HG03108 (cell line): ENCODE results near the gene MIOX.
A peak's percentile ranks its signal among the peaks of the same experiment; 100 is the strongest.

Experiments
- ATAC-seq: cut with Tn5 transposase; IDR thresholded peaks from one replicate; pipeline ENCODE4 v1.9.1; 2021; ENCODE audit warnings: moderate library complexity; ENCODE audit not compliant: unreplicated experiment

MIOX gene

DNA sequence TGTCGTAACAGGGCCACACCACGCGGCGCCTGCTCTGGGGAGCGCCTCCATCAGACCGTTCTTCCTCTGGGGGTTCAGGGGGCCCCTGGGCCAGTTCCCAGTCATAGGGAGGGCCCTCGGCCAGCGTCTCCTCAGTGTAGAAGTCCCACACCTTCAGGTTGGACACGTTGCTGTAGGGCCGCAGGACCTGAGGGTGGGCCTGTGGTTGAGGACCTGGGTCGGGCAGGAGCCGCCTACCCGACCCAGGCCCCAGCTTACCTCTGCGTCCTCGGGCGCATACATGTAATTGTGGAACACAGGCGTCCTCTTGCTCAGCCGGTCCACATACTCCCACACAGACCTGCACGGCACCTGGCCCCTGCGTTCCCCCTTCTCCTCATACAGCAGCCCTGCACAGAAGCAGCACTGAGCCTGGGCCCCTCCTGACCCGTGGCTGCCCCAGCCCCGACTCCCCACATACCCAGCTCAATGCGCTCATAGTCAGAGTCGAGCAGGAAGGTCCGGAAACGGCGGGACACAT is 32.0 kb upstream of the MIOX start:
- no peak for ATAC-seq

DNA sequence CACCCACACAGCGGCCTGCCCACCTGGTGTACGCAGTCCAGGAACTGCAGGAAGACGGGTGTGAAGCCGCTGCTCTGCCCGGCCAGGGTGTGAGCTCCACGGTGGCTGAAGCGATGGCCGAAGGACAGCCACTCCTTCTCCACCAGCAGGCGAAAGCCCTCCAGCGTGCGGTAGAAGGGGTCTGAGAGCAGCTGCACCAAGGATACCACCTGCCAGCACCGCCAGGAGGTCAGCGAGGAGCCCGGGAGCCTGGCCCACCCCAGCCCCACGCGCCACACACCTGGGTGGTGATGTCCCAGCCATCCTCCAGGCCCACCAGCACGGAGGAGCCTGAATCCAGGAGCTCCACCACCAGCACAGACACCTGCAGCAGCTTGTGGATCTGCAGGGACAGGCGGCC is 31.5 kb upstream of the MIOX start:
- ATAC-seq: no peak

DNA sequence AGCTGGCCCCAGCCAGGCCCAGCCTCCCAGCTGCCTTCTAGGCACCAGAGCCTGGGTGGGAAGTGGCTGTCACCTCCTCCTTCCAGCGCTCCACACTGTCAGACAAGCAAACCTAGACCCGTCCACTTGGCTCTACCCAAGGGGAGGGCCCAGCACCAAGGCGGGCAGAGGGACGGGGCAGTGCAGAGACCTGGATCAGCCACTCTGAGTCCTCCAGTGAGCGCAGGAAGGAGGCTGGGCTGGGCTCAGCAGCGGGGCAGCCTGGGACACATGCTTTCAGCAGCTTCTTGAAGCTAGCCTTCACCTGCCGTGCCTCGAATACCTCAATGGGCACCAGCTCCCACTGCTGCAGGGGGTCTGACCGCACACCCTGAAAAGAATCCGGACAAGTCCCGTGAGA is 30.6 kb upstream of the MIOX start:
- no peak for ATAC-seq

DNA sequence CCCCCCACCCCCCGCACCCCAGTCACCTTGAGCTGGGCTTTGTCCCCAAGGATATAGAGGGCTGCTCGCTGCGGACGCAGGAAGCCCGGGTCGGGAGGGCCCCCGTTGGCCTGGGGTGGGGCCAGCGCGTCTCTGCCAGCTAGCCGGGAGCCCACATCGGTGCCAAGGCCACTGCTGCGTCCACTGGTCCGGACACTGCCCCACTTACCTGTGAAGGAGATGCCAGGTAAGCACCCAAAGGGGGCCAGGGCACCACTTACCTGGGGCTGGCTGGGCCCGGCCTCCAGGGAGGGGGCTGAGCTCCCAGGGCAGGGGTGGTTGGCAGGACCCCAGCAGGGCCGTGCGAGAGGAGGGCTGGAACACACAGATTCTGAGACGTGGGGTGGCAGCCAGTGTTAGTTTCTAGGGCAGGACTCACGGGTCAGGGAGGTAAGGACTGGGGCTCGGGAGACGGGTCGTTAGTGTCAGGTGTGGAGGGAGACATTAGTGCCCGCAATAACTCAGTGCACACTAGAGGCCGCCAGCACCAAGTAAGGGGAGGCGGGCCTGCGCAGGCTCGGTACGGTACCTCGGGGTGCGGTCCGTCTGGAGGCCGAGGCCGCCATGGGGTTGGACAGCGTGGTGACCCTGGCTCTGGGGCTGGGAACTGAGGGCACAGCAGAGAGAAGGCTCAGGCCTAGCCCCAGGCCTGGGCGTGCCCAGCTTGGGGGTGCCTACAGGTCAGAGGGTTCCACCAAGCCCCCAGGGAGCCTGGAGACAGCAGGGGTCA is 30.0 kb upstream of the MIOX start:
- ATAC-seq: no peak

DNA sequence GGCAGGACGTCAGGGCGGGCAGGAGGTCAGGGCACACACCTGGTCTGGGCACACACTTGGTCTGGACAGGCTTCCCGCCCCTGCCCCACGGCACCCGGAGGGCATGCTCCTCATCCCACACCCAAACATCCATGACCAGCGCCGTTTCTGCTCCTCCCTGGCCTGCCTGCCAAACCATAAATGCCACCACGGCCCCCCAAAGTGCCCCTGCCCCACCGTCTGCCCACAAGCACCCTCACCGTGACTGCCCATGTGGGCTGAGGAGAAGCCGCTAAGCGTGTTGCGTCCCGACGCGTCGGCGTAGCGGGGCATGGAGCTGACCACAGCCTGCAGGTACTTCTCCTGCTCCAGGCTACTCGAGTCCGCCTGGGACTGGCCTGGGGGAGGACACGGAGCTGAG is 27.6 kb upstream of the MIOX start:
- ATAC-seq: no peak

DNA sequence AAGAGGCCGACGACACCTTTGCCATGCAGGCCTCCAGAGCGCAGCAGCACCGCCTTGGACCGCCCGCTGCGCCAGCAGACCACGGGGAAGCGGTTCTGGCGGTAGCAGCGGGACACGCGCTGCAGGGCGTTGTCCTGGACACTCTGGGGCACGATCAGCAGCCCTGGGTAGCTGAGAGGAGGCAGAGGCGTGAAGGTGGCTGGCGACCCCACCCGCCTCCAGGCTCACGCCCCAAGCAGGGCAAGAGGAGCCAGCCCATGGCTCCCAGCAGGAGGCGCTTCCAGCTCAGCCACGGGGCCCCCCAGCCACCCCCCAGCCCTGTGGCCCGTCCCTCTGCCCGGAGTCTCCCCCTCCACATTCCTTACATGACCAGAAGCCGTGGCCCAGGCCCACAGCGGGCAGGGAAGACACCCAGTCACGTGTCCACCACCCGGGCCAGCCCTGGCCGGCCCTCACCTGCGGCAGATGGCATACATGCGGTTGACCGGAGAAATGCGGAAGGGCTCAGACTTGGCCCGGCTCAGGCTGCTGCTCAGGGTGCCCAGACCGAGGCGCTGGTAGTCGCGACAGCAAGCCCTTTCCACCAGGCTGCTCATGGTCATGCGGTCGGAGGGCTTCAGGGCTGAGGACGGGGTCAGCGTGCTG is 27.0 kb upstream of the MIOX start:
- ATAC-seq: no peak

DNA sequence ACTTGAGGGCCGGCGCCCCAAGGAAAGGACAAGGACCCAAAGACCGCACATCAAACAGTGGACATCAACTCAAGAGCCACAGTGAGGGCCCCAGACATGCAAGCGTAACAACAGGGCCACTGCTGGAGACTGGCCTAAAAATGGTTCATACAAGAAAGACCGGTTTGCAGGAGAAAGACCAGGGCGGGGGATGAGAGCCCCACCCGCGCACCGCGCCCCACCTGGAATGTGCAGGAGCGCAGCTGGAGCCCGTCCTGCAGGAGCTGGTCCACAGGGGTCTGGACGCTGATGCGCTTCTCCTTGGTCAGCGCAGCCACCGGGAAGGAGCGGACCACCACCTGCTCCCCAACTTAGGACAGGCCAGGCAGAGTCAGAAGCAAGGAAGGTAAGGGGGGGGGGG is 25.7 kb upstream of the MIOX start:
- no peak for ATAC-seq

DNA sequence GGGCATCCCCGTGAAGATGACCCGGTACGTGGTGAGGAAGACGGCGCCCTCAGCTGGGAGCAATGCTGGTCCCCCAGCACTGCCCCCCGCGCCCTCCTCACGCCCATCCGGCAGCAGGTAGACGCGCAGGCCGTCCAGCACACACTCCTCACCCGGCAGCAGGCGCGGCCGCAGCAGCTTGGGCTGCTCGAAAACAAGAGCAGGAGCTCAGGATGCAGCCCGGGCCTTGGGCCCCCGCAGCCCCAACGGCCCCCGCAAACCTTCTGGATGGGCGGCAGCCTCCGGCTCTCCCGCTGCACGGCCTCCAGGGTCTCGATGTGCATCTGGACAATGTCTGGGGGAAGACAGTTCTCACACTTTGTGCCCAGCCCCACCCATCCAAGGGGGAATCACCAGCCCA is 25.1 kb upstream of the MIOX start:
- ATAC-seq: no peak

DNA sequence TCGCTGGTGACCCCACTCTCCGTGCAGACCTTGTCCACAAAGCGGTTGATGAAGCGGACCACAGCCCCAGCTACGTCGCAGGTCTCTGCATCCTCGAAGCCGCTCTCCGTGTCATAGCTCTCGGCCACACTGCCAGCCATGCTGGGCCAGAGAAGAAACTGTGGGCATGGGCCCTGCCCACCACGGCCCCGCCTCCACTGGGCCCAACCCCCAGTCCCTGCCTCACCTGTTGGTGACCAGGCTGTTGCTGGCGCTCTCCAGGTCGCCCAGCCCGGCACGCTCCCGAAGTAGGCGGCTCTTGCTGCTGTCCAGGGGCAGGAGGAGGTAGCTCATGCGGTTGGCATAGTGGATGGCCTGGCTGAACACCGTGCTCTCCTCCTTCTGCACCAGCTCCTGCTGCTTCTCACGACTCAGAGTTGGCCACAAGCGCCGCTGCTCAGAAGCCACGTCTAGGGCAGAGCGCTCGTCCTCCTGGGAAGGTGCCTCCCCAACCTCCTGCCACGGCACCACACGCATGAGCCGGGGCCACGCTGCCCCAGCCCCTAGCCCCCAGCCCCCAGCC is 24.6 kb upstream of the MIOX start:
- no peak for ATAC-seq

DNA sequence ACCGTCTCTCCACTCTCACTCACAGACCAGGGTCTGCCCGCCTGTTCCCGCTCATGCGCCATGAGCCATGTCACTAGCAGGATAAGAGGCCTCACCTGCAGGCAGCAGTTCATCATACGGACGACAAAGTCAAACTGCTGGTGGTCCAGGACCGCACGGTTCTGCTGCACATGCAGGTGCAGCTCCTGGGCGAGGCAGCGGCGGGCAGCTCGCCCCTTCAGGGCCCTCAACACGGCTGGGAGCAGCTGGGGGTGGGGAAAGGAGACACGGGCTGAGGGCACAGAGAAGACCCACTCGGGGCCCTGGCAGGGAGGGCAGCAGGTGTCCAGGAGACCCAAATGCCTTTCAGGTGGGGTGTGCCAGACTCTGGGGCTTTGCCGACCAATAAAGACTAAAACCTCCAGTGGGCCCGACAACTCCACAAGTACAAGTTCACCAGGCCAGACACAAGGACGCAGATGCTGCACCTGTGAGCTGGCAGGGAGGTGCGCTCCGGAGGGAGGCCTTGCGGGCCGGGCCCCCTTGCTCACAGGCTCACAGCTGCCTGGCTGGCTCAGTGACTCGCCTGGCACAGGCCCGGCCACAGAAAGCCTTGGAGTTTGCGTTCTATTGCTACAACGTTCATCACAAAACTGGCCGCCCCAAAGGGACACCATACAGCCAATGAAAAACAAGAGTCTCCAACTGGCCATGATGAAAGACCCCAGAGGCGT is 23.3 kb upstream of the MIOX start:
- no peak for ATAC-seq

DNA sequence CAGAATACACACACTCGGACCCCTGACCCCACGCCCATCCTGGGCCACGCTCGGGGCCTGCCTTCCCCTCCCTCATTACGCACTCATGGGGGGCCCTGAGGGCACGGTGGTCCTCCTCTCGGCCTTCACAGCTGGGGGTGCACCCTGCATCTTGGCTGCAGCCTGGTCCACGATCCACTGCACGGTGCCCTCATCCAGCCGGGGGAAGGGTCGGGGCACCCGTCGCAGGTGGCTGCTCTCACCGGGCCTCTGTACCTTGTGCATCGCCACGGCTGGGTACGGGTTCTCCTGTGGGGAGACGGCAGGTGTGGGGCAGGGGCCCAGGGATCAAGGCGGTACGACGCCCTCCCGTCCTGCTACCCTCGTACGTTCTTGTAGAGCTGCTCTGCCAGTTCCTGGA is 22.2 kb upstream of the MIOX start:
- ATAC-seq: no peak

DNA sequence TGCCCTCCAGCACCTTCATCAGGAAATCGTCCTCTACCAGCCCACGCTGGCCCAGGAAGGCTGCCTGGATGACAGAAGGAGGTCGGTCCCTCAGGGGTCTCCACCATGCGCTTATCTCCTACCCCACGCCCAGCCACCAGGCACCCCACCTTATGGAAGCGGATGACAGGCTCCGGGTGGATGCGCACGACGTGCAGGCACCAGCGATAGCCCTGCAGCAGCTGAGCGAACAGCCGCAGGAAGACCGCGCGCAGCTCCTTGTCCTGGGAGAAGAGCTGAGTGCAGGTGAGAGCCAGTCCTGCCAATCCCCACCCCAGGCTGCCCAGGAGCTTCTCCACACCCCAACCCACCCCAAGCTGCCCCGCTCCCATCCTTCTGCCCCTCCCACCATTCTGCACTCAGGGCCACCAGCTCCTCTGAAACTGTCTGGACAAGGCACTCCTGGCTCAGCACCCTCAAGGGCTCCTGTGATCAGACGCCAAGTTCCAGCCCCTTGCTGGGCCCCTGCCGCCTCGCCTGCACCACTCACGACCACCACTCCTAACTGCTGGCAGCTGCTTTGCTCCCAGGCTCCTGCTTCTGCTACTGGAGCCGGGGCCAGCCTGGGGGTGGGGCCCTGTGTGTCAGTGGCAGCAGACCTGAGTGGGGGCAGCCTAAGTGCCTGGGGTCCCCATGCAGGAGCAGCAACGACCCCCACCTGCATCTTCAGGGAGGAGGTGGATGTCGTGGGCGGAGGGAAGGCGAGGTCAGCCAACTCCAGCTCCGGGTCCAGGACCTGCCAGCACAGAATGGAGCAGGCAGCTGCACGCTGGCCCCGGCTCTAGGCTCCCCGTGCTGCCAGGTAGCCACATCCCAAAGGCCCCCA is 21.4 kb upstream of the MIOX start:
- ATAC-seq: no peak

DNA sequence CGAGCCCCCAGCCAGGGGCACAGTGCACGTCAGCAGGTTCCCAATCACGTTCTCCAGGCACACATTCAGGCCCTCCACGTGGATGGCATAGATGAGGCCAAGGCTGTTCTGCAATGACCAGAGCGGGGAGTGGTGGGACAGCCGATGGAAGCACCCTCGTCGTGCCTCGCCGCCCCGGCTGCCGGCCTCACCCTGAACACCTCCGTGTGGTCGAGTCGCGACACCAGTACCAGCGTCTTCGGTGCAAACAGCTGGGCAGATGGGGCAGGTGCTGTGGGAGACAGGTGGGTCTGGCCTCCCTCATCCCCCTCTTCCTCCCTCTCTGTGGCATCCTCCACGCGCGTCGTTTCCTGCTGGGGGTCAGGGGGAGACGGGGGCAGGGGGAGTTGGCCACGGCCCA is 19.3 kb upstream of the MIOX start:
- ATAC-seq: no peak

DNA sequence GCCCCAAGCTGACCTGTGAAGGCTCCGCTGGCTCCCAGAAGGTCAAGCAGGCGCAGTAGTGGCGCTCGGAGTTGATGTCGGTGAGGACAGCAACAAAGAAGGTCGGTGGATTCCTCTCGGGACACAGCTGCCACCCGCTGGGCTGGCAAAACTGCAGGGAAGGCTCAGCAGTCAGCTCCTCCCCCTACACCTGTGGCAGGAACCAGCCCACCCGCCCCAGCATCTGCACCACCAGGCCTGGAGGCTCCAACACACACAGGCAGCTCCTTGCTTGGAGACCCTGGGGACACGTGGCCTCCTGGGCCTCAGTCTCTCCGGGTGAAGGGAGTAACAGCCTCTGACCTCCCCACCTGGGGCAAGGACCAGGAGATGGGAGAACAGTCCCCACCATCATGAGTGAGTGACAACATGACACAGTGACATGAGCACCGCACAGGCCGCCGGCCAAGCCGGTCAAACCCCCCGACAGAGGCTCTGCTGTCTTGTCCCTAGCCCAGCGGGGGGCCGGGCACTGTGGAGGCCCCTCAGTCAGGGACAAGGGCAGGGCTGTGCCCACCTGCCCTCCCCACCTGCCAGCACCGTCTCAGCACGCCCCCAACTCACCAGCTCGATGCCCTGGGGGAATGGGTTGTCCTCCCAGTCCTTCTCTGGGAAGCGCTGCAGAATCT is 18.8 kb upstream of the MIOX start:
- ATAC-seq: no peak

DNA sequence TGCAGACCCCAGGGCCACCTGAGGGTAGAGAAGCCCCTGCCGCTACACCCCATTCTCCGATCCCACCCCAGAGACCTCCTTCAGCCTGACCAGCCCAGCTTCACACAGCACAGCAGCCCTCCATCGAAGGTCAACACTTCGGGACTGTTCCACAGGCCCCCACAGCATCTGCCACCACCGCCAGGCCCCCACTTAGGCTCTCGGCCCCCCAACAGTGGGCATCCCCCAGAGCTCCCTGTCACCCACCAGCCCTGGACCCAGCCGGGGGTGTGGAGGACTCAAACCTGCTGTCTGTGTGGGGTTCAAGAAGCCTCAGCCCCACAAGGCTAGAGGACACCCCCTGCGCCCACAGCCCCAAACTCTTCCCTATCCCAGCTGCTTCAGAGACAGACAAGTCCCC is 18.0 kb upstream of the MIOX start:
- ATAC-seq: no peak

DNA sequence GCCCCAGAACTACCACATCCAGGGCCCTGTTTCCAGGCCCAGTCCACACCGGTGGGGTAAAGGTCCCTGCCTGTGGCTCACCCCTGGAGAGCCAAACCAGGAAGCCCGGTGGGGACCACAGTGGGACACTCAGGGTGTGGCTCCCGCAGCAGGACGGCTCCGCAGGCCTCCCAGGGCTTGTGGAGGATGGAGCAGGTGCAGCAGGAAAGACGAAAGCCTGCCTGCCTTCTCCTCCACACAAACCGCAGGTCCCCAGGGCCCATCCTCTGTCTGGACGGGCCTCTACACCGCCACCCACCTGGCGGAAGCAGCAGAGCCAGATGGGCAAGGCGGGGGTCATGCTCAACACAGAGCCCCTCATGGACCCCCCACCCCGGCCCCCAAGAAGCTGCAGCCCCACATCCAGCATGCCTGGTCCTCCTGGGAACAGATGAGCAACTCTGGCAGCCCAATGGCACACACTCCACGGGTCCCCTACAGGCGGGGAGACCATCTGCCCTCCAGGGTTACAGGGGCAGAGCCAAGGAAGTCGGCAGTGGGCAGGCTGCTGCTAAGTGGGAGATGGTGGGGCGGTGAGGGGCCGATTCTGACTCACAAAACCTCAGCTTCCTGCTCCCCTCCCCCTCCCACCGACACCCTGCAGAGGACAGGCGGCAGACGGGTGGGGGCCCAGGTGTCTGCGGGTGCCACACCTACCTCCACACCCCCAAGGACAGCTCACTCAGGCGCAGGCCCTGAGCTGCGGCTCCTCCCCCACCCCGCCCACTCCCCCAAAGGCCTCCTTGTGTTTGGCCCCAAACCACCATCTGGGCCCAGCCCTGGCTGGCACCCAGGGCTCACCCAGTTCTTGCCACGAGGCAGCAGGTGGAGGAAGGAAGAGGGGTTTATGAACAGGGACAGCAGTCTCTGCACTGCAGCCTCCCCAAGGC is 17.0 kb upstream of the MIOX start:
- peak; percentile 48 for ATAC-seq

DNA sequence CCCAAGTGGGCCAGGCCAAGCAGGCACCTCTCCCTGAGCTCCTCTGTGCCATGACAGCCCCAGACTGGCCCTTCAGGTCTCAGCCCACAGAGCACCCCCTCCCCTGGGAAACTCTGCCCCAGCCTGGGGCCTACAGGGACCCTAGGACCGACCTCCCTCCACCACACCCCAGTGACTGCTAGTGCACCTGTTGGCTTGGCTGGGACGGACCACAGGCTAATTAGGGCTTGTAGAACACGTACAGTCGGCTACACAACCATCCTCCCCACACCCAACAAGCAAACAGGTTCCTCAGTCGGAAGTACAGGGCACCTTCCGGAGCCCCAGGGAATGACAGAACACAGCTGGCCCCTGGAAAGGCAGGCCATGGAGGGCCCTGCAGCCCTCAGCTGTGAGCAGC is 16.2 kb upstream of the MIOX start:
- peak; percentile 4 for ATAC-seq

DNA sequence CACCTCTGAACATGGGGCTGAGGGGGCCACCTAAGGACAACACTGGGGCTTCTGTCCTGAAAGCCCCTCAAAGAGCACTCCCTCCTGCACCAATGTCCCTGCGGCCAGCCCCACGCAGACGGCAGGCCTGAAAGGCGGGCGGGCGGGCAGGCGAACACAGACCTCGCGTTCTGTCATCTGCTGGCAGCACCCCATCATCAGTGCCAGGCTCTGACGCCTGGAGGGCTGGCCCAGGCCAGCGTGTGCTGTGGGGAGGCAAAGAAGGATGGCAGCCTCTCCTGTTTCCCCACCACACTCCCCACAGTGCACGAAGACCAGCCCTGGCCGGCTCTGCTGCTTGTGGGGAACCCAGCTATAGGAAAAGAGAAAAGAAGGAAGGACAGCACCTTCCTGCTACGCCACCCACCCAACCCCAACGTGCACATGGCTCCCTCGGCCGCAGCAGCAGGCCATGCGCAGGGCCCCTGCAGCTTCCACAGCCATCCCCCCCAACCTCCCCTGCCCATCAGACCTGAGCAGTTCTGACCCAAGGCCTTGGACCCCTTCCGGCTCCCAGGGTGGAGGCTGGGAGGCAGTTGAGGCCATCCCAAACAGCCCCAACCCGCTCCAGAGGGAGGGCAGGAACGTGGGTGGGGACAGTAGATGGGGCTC is 15.3 kb upstream of the MIOX start:
- ATAC-seq: no peak

DNA sequence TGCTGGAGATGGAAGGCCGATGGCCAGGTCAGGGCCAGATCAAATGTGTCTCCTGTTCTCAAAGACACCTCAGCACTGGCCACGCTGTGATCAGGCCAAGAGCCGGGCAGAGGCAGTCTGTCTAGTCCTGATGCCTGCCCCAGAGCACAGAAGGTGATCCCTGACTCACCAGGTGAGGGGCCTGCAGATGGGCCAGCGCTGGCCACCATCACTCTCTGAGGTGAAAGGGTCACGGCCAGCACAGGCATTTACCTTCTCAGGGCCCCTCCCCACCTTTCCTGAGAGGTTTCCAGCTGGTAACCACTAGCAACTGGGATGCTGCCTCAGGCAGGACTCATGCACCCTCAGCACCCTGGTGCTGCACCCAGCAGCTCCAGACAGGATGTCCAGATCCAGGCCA is 14.7 kb upstream of the MIOX start:
- ATAC-seq: no peak
